ENCODE results near the gene ARHGEF17.

The ARHGEF17 gene

DNA sequence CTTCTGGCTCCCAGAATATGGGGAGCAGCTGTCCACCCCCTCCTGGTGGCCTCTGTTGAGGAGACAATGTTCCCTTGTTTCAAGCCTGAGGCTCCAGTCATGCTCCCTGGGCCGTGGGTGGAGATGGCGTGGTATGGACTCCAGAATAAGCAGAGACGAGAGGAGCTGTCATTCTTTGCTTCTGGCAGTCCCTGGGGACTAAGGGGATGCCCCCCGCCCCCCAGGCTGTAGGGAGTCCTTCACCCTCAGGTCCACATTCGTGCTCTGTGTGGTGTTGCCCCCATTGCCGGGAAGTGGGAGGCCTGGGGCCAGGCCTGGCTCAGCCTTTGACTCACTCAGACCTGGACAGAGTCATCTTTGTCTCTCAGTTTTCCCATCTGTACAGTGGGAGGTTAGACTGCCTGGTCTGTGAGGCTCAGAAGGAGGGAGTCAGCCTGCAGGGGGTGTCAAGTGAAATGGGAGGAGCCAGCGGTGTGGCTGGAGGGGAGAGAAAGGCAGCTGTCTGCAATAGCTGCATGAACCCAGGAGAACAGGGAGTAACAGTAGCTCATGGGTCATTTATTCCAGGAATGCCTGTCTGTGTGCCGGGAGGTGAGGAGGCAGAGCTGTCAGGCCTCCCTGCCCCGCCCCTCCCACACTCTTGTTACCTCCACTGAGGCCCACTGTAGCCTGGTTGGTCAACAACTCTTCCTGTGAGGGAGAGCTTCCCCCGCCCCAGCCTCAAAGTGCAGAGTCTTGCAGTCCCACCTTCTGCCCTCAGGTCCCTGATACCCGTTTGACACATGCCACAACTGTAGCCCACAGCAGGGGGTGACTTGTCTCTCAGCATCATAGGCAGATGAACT lies 6.3 kb downstream of the ARHGEF17 start:
- peak; percentile 55 for DNase-seq (ENCODE audit: low spot score)

- no peak for DNase-seq (ENCODE audit: low spot score)
These were observed 7.4 kb downstream of the ARHGEF17 start for GRCh38 chr11:73315293-73316020.

GRCh38 chr11:73316422-73316821 lies 8.3 kb downstream of the ARHGEF17 start:
- DNase-seq (ENCODE audit: low spot score): no peak

GRCh38 chr11:73317373-73317772 lies 9.3 kb downstream of the ARHGEF17 start:
- no peak for DNase-seq (ENCODE audit: low spot score)

GRCh38 chr11:73317803-73318202 lies 9.7 kb downstream of the ARHGEF17 start:
- no peak for DNase-seq (ENCODE audit: low spot score)

DNA sequence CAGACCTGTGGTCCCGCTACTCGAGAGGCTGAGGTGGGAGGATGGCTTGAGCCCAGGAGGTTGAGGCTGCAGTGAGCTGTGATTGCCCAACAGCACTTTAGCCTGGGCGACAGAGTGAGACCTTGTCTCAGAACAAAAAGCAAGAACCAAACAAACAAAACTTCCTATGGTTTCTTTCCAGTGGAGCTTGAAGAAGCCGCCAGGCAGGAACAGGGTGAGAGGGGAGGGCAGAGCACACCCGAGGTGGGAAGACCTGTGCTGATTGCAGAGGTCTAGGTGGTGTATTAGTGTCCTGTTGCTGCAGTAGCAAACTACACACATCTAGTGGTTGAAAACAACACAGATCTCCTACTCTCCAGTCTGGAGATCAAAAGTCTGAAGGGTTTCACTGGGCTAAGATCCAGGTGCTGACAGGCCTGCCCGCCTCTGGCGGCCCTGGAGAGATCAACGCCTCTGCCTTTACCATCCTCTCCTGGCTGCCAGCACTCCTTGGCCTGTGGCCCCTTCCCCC lies 10.5 kb downstream of the ARHGEF17 start:
- DNase-seq (ENCODE audit: low spot score): no peak

GRCh38 chr11:73320763-73321603 lies 12.9 kb downstream of the ARHGEF17 start:
- no peak for DNase-seq (ENCODE audit: low spot score)

- DNase-seq (ENCODE audit: low spot score): no peak
These were observed 13.7 kb downstream of the ARHGEF17 start for GRCh38 chr11:73321604-73322381.

DNA sequence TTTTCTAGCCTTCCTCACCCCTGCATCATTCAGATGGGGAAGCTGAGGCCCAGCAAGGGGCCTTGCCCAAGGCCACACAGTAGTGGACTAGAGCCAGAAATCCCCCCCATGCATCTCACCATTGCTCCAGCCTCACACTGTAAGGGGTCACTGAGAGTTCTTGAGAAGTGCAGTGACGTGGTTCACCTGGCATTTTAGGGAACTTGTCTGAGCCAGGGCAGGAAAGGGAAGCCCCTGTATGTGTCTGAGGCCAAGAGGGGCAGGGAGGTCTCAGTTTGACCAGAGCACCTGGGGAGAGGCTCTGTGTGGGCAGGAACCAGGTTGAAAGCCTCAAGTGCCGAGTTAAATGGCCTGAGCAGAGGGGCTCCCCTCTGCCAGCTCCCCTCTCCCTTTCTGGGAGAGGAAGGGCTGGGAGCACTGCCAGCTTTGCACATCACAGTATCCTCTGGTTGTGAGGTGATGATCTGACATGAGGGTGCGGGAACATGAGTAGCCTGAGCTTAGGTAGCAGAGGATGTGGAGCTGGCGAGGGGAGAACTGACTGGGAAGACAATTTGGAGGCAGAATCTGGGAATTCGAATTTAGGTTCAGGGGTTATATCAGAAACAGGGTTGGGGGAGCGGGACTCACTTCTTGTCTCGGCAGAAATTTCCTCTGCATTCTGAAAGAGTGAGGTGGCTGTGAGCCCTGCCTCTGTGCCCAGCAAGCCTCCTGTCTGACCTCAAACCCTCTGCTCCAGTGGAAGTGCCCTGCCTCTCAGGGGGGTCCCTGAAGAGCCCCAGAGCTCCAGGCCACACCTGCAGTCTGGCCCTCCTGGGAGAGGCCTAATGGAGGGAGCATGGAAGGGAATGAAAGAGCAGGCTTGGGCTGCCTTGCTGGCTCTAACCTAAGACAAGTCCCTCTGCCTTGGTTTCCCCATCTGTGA lies 14.6 kb downstream of the ARHGEF17 start:
- DNase-seq (ENCODE audit: low spot score): no peak

DNA sequence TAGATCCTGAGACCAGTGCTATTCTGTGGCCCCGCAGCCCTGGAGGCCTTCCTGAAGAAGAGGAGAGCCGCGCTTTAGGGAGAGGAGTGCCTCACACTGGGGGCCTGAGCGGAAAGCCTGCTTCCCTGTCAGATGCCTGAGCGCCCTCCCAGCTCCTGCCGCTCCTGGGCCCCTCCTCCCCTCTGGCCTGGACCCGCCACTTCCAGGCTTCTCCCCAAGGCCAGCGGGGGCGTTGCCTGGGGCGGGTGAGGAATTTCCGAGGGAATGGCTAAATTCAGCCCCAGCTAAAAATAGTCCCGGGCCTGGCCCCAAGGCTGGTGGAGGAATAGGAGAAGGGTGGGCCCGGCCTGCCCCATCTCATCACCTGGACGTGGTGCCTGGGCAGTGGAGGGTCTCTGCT lies 15.4 kb downstream of the ARHGEF17 start:
- no peak for DNase-seq (ENCODE audit: low spot score)

- no peak for DNase-seq (ENCODE audit: low spot score)
These were observed 16.0 kb downstream of the ARHGEF17 start for GRCh38 chr11:73324116-73324515.

- no peak for DNase-seq (ENCODE audit: low spot score)
These were observed 16.6 kb downstream of the ARHGEF17 start for GRCh38 chr11:73324665-73325035.

DNA sequence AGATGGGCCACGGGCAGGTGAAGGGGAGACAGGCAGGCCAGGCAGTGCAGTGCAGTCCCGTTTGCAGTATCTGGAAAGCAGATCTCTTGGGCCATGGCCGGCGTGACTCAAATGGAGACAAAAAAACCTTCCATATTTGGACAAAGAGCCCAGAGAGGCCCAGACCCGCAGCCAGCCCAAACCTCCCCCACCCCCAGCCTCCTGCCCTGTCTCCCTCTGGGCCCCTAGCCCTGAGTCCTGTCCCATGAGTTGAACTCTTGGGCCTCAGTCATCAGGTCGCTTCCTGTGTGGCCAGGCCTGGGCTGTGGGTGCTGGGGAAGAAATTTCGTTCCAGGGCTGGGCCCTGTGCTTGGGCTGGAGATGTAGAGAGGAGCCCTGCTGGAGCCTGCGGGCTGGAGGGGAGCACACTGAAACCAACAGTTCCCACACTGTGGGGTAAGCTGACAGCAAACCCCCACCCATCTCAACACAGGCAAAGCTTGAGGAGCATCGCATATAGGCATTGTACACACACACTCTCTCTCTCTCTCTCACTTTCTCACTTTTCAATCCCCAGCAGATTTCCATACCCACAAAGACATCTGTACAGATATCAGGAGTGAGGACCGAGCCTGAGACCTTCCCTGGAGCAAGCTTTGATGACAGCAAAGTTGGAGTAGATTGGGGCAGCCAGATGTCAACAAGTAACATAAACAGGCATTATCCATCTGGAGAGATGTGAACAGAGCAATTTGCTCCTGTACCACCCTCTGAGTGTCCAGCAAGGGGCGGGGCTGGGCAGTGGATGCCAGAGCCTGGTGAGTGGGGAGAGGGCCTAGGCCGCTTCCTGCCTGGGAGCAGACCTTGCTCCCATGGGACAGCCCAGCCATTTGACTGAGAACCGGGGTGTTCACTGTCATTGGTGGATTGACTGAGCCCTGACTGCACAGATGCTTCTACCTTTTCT lies 17.2 kb downstream of the ARHGEF17 start:
- no peak for DNase-seq (ENCODE audit: low spot score)

DNA sequence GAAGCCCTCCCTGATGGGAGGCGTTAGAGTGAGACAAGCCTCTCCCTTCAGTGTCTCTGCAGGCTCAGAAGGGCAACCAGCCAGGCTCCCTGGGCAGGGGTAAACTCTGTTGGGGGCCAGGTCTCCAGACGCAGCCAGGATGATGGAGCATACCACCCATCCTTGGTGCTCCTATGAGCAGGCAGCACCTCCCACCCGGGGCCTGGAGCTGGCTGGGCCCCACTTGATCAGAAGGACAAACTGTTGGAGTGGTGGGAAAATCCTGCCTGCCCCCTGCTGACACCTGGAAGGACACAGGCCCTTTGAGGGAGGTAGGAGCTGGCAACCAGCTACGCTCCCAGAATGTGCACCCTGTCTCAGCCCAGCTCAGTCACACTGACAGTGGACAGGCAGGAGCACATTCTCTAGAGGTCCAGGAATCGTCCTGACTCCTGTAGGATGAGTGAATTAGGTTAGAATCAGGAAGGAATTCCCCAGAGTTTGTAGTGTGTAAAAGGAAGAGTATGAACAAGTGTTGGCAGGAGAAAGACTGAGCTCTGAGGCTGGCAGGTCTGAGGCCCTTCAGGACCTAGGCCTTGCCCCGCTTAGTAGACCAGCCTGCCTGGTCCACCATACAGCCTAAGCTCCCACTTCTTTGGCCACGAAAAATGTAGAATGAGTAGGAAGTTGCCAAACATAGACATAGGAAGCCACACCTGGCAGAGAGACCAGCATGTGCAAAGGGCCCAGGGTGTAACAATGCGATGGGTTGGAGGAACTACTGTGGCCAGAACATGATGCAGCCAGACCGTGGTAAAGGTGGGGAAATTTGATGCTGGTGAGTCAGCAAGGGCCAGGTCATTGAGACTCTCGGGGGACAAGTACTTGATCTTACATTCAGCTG lies 19.1 kb downstream of the ARHGEF17 start:
- no peak for DNase-seq (ENCODE audit: low spot score)

DNA sequence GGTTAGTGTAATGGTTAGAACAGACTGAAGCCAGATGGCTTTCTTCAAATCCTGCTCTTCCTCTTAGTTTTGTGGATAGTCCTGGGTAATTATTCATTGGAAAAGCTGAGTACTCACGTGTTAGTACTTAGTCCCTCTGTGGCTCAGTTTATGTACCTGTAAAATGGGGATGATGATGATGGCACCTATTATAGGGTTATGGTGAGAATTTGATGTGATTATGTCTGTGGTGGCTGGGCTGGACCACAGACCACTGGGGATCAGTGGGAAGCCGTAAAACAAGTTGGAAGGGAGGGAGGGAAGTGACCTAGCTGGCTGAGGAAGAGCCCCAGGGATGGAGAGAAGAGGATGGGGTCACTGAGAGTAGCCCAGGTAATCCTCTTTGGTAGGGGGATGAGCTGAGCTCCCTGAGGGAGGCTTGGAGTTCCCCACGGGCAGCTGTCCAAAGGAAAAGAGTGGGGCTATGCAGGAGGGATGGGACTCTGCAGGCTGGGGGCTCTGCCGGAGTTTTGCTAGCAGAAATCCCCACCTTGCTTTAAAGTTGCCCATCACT lies 19.8 kb downstream of the ARHGEF17 start:
- DNase-seq (ENCODE audit: low spot score): no peak

DNA sequence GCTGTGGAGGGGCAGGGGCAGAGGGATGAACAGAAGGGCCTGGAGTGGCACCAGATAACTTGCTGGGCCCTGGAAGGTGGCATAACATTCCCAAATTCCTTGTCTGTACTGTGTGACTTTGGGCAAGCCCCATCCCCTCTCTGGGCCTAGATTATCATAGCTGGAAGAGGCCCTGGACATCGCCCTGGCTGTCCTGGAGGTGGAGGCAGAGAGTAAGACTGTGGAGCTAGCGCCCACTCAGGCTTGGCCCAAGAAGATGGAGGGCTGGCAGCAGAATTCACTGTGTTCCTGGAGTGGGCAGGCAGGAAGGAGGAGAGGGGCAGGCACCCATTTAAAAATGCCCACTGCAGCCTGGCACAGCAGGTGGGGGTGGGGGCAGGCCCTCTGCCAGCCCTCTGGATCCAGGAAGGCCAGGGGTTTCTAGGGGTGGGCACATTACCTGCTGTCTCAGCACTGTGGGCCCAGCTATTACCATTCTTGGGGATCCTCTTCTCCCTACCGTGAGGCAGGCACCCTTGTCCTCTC lies 22.6 kb downstream of the ARHGEF17 start:
- no peak for DNase-seq (ENCODE audit: low spot score)

- DNase-seq (ENCODE audit: low spot score): peak; percentile 85
These were observed 23.3 kb downstream of the ARHGEF17 start for GRCh38 chr11:73331138-73331916.

Data from HuH-7.5 (cell line).